ENCODE measurements around the gene SLC25A13.

The SLC25A13 gene

DNA sequence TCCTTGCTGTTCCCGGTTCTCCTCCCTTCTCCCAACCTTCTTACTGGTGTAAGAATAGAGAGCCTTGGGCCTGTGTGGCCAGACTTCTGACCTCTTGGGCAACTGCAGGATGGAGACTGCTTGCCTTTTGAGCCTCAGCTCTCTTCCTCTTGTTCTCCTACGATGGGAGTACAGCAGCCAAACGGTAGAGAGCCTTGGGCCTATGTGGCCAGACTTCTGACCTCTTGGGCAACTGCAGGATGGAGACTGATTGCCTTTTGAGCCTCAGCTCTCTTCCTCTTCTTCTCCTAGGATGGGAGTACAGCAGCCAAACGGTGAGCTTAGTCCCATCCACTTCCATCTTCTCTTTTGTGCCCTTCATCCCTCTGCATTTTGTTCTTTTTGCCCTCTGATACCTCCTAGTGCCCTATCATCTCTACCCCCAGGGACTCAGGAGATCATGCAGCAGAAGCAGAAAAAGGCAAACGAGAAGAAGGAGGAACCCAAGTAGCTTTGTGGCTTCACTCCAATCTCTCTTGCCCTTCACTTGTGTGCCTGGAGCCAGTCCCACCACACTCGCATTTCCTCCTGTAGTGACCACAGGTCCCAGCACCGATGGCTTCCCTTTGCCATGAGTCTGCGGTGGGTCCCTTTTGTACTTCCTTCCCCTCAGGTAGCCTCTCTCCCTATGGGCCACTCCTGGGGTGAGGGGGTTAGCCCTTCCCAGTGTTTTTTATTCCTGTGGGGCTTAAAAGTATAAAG lies 15.3 kb downstream of the SLC25A13 start:
- Histone ChIP-seq H3K4me3 (replicated peaks; ENCODE audit: insufficient read depth, low read length) (no peak overlapping the region), H3K27ac (replicated peaks) (no peak overlapping the region), H3K27me3 (ENCODE audit: insufficient read depth, poor library complexity, severe bottlenecking) (no peaks in the 10 kb centered on the region)
- TF ChIP-seq REST (IDR thresholded peaks at IDR 0.05; ENCODE audit: insufficient replicate concordance, low read depth) (no peak), GABPA (IDR thresholded peaks at IDR 0.05; ENCODE audit: low read depth) (no peak), POLR2AphosphoS5 (IDR thresholded peaks at IDR 0.05; ENCODE audit: low read depth) (no peak), SPI1 (IDR thresholded peaks at IDR 0.05; ENCODE audit: borderline replicate concordance, low read depth) (peak; percentile 49; the same call in 1 of the 2 replicates)
- TF ChIP-seq, protein P1, sequence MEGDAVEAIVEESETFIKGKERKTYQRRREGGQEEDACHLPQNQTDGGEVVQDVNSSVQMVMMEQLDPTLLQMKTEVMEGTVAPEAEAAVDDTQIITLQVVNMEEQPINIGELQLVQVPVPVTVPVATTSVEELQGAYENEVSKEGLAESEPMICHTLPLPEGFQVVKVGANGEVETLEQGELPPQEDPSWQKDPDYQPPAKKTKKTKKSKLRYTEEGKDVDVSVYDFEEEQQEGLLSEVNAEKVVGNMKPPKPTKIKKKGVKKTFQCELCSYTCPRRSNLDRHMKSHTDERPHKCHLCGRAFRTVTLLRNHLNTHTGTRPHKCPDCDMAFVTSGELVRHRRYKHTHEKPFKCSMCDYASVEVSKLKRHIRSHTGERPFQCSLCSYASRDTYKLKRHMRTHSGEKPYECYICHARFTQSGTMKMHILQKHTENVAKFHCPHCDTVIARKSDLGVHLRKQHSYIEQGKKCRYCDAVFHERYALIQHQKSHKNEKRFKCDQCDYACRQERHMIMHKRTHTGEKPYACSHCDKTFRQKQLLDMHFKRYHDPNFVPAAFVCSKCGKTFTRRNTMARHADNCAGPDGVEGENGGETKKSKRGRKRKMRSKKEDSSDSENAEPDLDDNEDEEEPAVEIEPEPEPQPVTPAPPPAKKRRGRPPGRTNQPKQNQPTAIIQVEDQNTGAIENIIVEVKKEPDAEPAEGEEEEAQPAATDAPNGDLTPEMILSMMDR (IDR thresholded peaks at IDR 0.05; ENCODE audit: insufficient read depth, low read length), result no peak
- peak in 1 of 2 experiments; percentile 77 for DNase-seq (ENCODE audit: low read depth in 1 of 2, low spot score in 1 of 2)

- H3K27ac ChIP-seq (replicated peaks), result no peak overlapping the region
- H3K27me3 ChIP-seq (ENCODE audit: insufficient read depth, poor library complexity, severe bottlenecking), result no peaks in the 10 kb centered on the region
- TF ChIP-seq GABPA (IDR thresholded peaks at IDR 0.05; ENCODE audit: low read depth) (no peak), POLR2AphosphoS5 (IDR thresholded peaks at IDR 0.05; ENCODE audit: low read depth) (no peak), REST (IDR thresholded peaks at IDR 0.05; ENCODE audit: insufficient replicate concordance, low read depth) (no peak), SPI1 (IDR thresholded peaks at IDR 0.05; ENCODE audit: borderline replicate concordance, low read depth) (no peak)
- TF ChIP-seq, protein P1 (IDR thresholded peaks at IDR 0.05; ENCODE audit: insufficient read depth, low read length), result no peak
- H3K4me3 ChIP-seq (replicated peaks; ENCODE audit: insufficient read depth, low read length), result no peak overlapping the region
- no peak for DNase-seq (ENCODE audit: low read depth in 1 of 2, low spot score in 1 of 2)
Measured at GRCh38 chr7:96305915-96306314, 16.0 kb downstream of the SLC25A13 start.

GRCh38 chr7:96304573-96304972 lies 17.3 kb downstream of the SLC25A13 start:
- no peaks in the 10 kb centered on the region for H3K27me3 ChIP-seq (ENCODE audit: insufficient read depth, poor library complexity, severe bottlenecking)
- no peak overlapping the region for H3K27ac ChIP-seq (replicated peaks)
- no peak for TF ChIP-seq REST (IDR thresholded peaks at IDR 0.05; ENCODE audit: insufficient replicate concordance, low read depth)
- no peak overlapping the region for H3K4me3 ChIP-seq (replicated peaks; ENCODE audit: insufficient read depth, low read length)
- no peak for DNase-seq (ENCODE audit: low read depth in 1 of 2, low spot score in 1 of 2)

All from HL-60 (cell line).